HS-27A (cell line): ENCODE measurements around the gene KLHDC7B.
"Not testable (repeated sequence)": the region's sequence is repeated elsewhere in the genome, so short reads cannot be mapped to it uniquely, and the experiment has no call there.

ENCODE experiments used
- DNase-seq: peaks from one replicate; pipeline ENCODE4 v3.0.0-alpha.2; 2012; ENCODE audit warnings: low read depth, missing footprints

The KLHDC7B gene

DNA sequence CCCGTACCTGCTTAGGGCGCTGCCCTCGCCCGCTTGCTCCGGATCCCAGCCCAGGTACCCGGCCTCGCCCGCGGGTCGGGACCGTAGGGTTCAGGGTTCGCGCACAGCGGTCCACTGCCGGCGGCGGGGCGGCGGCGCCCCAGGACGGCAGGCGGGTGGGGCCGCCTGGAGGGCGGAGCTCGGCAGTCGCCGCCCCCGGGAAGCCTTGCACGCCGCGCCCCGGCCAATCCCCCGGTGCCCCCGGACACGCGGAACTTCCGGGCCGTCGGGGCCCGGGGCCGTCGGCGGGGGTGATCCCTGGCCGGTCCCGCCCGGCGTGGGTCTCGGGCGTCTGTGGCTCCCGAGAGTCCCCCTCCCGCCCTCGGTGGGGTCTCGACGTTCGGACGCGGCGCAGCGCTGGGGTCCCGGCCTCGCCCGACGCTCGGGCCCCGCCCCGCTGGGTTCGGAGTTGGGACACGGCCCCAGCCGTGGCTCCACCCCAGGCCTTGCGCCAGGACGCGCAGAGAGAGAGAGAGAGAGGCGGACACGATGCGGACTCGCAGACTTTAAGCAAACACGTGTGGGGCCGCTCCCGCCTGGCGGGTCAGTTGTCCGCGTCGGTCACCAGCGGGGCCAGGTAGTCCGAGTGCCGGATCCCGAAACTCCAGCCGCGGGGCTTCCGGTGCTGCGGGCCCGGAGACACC is 15.7 kb upstream of the KLHDC7B start, which contains the start of gene TYMP:
Gene TYMP (minus strand): TSS at position 116 of the 683 bp plus-strand sequence. CDS start 303 bp downstream, outside the sequence.
- DNase-seq: no peak

DNA sequence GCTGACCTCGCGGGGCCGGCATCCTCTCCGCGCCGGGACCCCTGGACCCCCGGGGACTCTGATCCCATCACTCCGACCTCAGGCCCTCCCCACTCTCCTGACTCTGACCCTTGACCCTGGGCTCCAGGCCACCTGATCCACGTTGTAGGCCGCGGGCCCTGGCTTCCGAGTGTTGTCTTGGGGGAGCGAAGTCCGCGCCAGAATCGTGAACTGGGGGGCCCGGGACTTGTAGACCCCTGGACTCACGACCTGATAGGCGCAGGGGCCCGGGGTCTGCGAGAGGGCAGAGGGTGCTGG is 15.2 kb upstream of the KLHDC7B start:
- no peak for DNase-seq

DNA sequence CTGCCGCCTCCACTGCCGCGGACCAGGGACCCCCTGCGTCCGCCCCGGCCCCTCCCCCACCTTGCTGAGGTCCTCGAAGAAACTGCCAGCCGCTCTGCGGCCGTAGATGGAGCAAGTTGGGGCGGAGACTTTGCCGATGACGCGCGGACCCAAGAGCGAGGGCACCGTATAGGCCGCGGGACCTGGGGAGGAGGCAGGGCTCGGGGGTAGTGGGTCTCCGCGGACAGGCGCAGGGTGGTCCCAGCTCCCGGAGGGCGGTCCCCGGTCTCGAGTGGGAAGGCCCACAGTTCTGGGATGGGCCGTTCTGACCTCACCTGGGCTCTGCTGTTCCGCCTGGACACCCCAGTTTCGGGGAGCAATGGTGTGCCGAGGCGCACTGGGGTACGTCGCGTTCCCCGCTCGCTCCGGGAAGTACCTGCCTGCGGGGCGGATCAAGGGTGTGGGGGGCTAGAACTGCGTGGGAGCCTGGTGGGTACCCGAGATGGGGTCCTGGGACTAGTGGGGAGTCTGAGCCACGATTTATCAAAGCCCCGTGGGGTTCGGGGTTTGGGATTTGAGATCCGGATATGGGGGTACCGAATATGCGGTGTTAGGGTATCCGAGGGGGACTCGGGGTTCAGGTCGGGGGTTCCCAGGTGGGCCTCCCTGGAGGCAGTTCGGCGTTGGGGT is 14.7 kb upstream of the KLHDC7B start:
- DNase-seq: no peak

DNA sequence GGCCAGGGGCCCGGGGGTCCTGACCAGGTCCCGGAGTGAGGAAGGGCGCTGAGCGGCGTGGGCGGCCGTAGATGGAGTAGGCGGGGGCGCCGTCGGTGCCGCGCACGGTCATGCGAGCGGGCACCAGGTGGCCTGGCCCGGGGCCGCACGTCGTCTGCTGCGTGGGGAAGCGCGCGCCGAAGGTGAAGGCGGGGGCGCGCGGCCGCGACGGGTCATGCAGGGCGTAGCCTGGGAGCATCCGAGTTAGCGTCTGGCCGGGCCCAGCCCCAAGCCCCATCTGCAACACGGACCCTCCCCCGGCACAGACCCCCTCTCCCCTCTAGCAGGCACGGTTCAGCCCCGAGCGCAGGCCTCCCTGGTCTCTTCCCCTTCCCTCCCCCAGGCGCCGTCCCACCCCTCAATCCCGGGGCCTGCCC is 14.1 kb upstream of the KLHDC7B start:
- no peak for DNase-seq

DNA sequence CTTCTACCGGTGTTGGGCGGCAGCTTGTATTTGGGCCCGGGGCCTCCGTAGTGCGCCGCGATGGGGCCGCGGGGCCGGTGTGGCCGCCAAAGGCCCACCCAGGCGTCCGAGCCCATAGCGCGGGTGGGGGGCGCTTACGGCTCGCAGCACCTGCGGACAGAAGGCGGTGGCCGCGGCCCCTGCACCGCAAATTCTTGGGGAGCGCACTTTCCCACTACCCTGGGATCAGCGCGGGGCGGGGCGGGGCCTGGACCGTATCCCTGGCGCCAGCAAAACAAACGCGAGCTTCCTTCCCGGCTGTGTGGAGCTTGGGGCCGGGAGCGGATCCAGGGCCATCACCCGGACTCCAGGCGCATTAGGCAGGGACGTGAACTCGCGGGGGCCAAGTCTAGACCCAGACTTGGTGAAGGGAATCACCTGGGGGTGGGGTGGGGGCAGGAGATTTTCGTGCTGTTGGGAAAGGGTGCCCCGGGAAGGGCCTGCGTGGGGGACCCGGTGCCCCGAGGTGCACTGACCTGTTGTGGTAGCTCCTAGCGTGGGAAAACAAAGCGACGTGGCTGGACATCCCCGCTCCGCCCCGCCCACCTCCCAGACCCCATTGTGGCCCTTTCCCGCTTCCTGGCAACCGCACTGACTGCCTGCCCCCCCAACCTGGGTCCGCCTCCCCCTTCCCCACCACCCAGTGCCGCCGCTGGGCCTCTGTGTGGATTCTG is 13.6 kb upstream of the KLHDC7B start:
- no peak for DNase-seq

DNA sequence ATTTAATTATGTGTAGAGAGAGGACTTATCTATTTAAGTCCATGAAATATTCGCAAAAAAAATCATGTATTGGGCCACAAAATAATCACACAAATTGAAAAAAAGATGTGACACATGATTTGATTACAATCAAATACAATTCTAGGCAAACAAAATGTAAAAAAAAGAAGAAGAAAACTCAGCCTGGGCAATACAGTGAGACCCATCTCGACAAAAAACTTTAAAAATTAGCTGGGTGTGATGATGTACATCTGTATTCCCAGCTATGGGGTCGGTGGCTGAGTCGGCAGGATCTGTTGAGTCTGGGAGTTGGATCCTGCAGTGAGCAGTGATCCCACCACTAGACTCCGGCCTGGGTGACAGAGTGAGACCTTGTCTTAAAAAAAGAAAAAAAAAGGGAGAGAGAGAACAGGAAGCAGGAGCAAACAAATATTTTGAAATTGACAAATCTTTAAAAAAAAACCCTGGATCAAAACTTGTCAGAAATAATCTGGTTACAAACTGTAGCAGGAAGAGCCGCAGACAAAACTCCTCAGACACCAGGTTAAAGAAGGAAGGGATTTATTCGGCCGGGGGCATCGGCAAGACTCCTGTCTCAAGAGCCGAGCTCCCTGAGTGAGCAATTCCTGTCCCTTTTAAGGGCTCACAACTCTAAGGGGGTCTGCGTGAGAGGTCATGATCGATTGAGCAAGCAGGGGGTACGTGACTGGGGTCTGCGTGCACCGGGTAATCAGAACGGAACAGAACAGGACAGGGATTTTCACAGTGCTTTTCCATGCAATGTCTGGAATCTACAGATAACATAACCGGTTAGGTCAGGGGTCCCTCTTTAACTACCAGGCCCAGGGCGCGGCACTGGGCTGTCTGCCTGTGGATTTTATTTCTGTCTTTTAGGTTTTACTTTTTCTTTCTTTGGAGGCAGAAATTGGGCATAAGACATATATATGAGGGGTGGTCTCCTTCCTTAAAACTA is 12.6 kb upstream of the KLHDC7B start:
- no peak for DNase-seq

DNA sequence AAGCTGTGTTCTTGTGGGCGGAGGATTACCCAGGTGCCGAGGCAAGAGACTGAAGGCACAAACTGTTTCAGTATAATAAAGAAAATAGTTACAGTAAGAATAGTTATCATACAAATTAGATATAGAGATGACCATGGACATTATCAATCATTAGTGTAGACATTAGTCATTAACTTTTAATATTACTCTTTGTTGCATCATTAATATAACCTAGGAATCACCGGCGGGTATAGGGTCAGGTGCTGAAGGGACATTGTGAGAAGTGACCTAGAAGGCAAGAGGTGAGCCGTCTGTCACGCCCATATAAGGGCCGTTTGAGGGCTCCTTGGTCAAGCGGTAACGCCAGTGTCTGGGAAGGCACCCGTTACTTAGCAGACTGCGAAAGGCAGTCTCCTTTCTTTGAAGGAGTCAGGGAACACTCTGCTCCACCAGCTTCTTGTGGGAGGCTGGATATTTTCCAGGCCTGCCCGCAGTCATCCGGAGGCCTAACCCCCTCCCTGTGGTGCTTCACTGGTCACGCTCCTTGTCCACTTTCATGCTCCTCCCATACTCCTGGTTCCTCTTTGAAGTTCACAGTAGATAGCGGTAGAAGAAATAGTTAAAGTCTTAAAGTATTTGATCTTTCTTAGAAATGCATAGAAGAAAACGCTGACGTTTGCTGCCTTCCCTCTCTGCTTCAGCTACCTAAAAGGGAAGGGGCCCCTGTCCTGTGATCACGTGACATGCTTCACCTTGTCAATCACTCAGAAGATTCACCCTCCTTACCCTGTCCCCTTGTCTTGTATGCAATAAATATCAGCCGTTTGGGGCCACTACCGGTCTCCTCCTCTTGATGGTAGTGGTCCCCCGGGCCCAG is 11.6 kb upstream of the KLHDC7B start:
- DNase-seq: not testable (repeated sequence)

DNA sequence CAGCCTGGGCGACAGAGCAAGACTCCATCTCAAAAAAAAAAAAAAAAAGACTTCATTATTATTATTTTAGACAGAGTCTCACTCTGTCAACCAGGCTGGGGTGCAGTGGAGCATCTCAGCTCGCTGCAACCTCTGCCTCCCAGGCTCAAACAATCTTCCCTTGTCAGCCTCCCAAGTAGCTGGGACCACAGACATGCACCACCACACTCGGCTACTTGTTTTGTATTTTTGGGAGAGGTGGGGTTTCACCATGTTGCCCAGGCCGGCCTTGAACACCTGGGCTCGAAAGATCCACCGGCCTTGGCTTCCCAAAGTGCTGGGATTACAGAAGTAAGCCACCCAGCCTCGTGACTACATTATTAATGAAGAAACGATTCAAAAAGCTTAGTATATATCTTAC is 10.6 kb upstream of the KLHDC7B start:
- no peak for DNase-seq

DNA sequence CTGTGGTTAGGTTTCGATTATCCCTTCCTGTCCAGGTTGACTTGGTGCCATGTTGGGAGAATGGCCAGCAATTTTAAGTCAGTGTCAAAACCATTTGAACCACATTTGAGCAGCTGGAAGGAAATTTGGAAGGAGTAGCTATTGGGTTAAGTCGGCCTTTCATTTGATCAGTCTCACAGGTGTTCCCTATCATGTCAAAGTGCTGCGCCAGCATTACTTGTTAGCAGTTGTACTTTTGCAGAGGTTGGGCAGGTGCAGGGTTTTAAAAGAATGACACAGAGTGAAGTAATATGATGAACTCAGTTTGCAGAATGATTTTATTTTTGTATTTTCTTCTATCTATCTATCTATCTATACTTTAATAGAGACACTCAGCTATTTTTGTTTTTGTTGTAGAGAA is 9.5 kb upstream of the KLHDC7B start:
- DNase-seq: no peak

DNA sequence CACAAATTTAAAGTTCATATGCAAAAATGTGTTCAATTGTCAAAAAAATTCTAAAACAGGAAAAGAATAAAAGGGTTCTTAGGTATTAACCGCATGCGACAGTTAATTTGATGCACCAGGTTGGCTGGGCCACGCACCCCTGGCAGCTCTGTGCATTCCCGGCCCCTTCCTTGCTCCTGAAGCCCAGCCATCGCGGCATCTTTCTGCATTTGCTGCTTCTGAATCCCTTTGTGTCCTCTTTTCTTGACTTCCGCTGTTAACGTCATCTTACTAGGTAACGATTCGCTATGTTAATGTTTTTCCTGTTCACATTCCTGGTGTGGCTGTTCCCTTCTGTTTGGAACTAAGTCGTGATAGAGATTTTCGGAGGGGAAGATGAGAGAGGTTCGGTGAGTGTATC is 7.9 kb upstream of the KLHDC7B start:
- DNase-seq: no peak

DNA sequence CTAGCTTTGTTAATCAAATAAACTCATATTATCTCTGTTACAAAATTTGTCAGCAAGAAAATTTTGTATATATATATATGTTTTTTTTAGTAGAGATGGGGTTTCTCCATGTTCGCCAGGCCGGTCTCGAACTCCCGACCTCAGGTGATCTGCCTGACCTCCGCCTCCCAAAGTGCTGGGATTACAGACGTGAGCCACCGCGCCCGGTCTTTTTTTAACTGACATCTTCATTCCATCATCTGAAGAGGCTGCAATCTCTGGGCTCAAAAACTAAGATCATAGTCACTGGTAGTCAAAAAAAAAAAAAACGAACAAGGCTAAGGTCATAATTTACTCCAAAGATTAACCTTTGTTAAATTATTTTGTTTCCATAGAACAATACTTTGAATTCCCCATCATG is 5.3 kb upstream of the KLHDC7B start:
- DNase-seq: no peak

DNA sequence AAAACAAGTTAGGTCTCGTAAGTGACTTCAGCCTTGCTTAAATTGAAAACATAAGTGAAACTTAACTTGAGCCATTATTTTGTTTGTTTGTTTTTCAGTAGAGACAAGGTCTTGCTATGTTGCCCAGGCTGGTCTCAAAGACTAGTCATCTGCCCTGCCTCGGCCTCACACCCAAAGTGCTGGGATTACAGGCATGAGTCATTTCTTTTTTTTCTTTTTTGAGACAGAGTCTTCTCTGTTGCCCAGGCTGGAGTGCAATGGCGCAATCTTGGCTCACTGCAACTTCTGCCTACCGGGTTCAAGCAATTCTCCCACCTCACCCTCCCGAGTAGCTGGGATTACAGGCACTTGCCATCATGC is 4.1 kb upstream of the KLHDC7B start:
- not testable (repeated sequence) for DNase-seq

DNA sequence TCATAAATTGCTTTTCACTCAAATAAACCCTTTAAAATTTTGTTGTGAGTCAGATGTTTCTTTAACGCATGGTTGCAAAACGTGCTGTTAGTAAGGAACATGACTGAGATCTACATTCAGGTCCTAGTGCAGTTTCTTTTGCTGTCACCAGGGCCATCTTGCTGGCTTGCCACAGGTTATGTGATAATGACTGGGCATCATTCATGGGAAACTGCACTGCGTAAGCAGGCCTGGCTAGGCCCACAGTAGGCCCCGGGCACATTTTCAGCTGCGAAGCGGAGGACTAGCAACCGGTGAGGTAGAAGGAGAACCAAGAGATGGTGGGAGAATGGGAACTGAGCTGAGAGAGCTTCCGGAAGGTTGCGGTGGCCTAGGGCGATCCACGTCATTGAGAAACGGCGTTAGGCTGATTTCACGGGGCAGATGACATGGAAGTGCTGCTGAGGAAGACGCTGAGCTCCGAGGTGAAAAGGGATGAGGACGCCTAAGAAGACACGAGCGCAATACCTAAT is 3.2 kb upstream of the KLHDC7B start:
- DNase-seq: no peak

DNA sequence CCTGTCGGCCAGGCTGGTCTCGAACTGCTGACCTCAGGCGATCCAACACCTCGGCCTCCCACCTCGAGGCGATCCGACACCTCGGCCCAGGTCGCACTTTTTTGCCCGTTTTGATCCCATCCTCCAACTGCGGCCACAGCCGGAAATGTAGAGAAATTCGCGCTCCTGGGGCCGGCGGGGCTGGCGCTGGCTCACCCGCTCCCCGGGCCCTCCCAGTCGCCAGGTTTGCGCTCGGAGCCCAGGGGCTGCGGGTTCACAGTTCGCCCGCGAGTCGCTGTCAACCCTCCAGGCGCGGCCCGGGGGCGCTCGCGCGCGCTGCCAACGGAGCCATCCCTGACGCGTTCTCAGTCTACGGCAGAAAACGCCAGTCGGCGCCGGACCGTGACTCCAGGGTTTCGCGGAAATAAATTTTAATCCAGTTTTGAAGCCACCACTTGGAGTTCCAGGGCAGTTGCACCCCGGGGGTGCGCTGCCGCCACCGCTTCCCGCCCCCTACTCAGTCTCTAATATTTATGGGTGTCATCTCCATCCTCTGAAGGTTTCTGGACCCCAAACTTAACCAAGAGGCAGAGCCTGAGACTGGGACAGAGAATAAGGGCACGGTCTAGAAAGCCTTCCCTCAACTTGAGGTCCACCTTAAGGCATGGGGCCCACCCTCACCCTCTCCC is 1.5 kb upstream of the KLHDC7B start:
- DNase-seq: no peak

DNA sequence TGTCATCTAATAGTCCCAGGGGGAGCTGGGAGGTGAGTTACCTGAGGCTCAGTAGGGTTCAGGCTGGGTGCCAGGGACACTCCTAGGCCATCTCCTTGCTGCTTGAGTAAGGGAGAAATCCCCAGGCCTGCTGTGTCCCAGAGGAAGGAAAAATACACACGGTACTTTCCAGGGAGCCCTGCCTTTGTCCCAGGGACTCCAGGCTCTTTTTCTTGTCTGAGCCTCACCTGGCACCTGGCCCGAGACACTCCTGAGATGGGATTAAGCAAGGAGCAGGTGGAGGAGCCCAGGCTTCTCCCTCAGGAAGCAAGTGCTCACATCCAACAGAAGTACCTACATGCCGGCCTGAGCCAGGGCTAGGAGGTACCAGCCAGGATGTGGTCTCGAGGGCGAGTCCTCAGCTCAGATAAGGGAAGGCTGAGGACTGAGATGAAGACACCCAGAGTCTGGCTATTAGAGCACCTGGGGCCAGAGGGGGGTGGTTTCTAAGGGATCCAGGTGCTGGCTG is 899 bp upstream of the KLHDC7B start:
- DNase-seq: no peak

DNA sequence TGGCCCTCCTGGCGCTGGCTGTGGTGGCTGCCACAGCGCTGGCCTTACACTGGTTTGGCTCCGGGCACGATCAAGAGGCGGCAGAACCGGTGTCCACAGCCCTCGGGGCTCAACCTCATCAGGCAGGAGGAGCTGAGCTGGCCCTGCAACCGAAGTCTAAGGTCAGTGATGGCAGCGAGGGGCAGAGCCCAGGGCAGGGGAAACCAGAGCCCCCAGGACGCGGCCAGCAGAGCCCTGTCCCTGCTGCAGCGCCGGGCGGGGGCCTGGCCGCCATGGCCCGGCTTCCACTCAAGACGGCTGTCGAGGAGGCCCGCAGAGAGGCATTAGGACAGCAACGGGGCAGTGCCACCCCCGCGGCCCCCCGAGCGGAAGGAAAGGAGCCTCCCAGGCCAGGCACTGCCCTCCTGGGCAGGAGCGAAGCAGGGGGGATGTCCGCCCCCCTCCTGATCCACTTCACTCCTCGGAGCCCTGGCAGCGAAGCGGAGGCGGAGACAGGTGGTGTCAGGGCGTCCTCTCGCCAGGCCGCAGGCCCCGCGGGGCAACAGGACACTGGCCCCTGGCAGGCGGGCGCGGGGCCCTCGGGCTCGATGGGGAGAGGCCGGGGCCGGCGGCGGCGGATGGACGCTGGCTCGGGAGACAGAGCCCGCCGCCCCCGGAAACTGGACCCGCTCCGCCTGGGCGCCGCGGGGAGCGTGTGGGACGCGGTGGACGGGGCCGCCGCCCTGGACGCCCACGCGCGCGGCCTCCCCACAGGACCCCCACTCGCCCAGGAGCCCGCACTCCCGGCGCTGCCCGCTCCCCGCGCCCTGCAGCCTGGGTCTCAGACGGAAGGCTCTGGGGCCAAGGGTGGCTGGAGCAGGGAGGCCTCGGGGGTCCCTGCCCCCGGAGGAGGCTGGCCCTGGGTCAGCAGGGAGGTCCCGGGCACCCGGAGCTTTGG is 895 bp downstream of the KLHDC7B start:
- no peak for DNase-seq

DNA sequence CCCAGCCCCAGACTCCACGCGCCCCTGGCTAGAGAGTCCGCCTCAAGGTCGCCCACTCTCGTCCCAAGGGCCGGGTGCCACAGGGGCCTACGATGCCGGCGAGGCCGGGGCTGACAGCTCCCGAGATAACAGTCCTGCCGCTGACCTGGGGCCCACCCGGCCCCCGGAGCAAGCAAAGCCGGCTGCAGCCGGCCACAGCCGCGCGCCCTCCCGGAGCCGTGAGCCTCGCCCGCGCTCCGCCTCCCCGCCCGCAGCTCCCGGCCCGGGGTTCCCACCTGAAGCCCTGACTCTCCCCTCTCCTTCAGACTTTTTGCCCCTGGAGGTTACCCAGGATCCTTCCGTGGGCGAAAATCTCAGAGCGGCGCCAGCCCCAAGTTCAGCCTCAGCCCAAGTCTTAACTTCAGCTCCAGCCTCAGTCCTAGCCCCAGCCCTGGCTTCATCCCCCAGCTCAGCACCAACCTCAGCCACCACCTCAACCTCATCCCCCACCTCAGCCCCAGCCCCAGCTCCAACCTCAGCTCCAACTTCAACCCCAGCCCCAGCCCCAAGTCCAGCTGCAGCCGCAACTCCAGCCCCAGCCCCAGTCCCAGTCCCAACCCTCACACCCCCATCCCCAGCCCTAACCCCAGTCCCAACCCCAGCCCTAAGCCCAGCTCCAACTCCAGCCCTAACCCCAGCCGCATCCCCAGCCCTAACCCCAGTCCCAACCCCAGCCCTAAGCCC is 1.7 kb downstream of the KLHDC7B start:
- DNase-seq: no peak
